Peyer's patch (tissue), 4 donors: Measurements from ENCODE around the gene SLC47A2.

Source experiments
- CTCF ChIP-seq, 6 experiments: fragments of 450-650 bp in 4 of 6; fragments of 200-600 bp in 2 of 6; sonication (generic) in 1 of 6; IDR thresholded peaks; one replicate each; pipeline ENCODE4 v1.5.1; 2017 to 2019; ENCODE audit warnings: antibody characterized with exemption in 6 of 6, mild to moderate bottlenecking in 3 of 6, moderate library complexity in 1 of 6
- POLR2A ChIP-seq, 2 donors: fragments of 450-650 bp; IDR thresholded peaks; one replicate each; pipeline ENCODE4 v1.5.1; 2017; ENCODE audit warnings: antibody characterized with exemption in 2 of 2, mild to moderate bottlenecking in 2 of 2, moderate library complexity in 2 of 2

- TF ChIP-seq CTCF (IDR thresholded peaks at IDR 0.05) = peak in 1 of 6 experiments; percentile 3
- TF ChIP-seq POLR2A (IDR thresholded peaks at IDR 0.05) = peak; percentile 79 to 91
Observed at GRCh38 chr17:19648475-19649273, 67.7 kb downstream of the SLC47A2 start, which contains the start of gene ALDH3A2.
